Thymus (tissue), 11 donors: Measurements from ENCODE around the gene ABCD2. TPM values are rescaled to one million over a fixed set of nuclear protein-coding genes. Genes with fewer than 3 reads are reported as not detected.
"Not testable (repeated sequence)": the region's sequence is repeated elsewhere in the genome, so short reads cannot be mapped to it uniquely, and the experiment has no call there.

Experiments
- DNase-seq, 9 donors: peaks; one replicate each; pipeline ENCODE4 v3.0.0-alpha.2; 2013; ENCODE audit warnings: low spot score in 9 of 9, low read depth in 6 of 9, missing footprints in 1 of 9
- H3K27ac ChIP-seq, 2 donors: one replicate each; pipeline ENCODE4 v1.5.1; 2013; ENCODE audit warnings: control low read depth in 1 of 2, low read depth in 1 of 2, low read length in 1 of 2, mild to moderate bottlenecking in 1 of 2, moderate library complexity in 1 of 2
- H3K27me3 ChIP-seq, 2 donors: one replicate each; pipeline ENCODE4 v1.5.1; 2013; ENCODE audit warnings: low read length in 1 of 2; ENCODE audit not compliant: control insufficient read depth in 2 of 2, insufficient read depth in 1 of 2
- H3K36me3 ChIP-seq, 2 donors: one replicate each; pipeline ENCODE4 v1.5.1; 2013; ENCODE audit warnings: low read length in 1 of 2, mild to moderate bottlenecking in 1 of 2, moderate library complexity in 1 of 2; ENCODE audit not compliant: control insufficient read depth in 2 of 2, insufficient read depth in 2 of 2
- H3K4me1 ChIP-seq, 2 donors: one replicate each; pipeline ENCODE4 v1.5.1; 2013; ENCODE audit warnings: low read length in 2 of 2; ENCODE audit not compliant: control insufficient read depth in 2 of 2, insufficient read depth in 2 of 2
- H3K4me3 ChIP-seq, 2 donors: one replicate each; pipeline ENCODE4 v1.5.1; 2013; ENCODE audit warnings: low read length in 2 of 2, control low read depth in 1 of 2, mild to moderate bottlenecking in 1 of 2
- H3K9me3 ChIP-seq, 2 donors: one replicate each; pipeline ENCODE4 v1.5.1; 2013; ENCODE audit warnings: low read length in 1 of 2, mild to moderate bottlenecking in 1 of 2; ENCODE audit not compliant: control insufficient read depth in 2 of 2, insufficient read depth in 1 of 2
- WGBS: extraction: QIAGEN DNeasy Blood & Tissue Kit; methylation state at CpG from one replicate; pipeline ENCODE4 v1.1.7; 2013; 5-methylcytosine and 5-hydroxymethylcytosine counted together
- polyA plus RNA-seq: library from polyadenylated mRNA; stranded (reverse); fragments of 200-250 nt; gene quantifications from one replicate; pipeline ENCODE4 v1.2.3, GENCODE V29; 2013
- total RNA-seq: library from RNA; stranded (reverse); fragments of 120-200 nt; gene quantifications from one replicate; pipeline ENCODE4 v1.2.4, GENCODE V29; 2013
- donor health status: healthy.

Gene ABCD2
- total and polyA plus RNA-seq, 2 donors, result 0.71 to 0.84 TPM

GRCh38 chr12:39574785-39575497 lies 44.7 kb downstream of the ABCD2 start:
- Histone ChIP-seq H3K36me3 (no peaks in the 10 kb centered on the region), H3K4me3 (no peak overlapping the region), H3K9me3 (no peaks in the 10 kb centered on the region), H3K27ac (no peak overlapping the region), H3K4me1 (no peaks in the 10 kb centered on the region), H3K27me3 (no peaks in the 10 kb centered on the region)
- 86% methylated on average over 4 of the region's 4 CpGs for WGBS
- no peak for DNase-seq

DNA sequence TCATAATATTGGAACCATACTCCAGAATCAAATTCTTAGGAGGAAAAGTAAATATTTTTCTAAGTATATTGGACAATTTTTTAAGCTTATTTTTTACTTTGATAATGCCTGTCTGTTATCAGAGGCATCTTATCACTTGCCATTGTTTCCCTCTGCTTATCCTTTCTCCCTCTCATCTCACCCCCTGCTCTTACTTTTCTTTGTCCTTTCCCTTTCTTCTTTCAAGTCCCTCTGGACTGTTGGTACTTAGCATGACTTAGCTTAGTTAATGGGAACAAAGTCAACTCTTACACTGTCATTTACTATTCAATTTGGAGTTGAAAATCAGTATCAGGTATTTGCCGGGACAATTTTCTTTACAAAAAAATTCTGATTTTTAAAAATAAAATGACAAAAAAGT lies 45.2 kb downstream of the ABCD2 start:
- WGBS, result 90% methylated on average over 1 of the region's 1 CpG

GRCh38 chr12:39573971-39574370 lies 45.6 kb downstream of the ABCD2 start:
- H3K27me3 ChIP-seq, result no peaks in the 10 kb centered on the region
- H3K36me3 ChIP-seq, result no peaks in the 10 kb centered on the region
- no peaks in the 10 kb centered on the region for H3K9me3 ChIP-seq
- no peak overlapping the region for H3K4me3 ChIP-seq
- DNase-seq, result no peak
- no peaks in the 10 kb centered on the region for H3K4me1 ChIP-seq
- no peak overlapping the region for H3K27ac ChIP-seq
- 92% methylated on average over 2 of the region's 2 CpGs for whole genome bisulfite sequencing

More for the DNA sequence above, 45.2 kb downstream of the ABCD2 start:
- Histone ChIP-seq H3K36me3 (no peaks in the 10 kb centered on the region), H3K4me1 (no peaks in the 10 kb centered on the region), H3K27ac (no peak overlapping the region), H3K4me3 (no peak overlapping the region), H3K27me3 (no peaks in the 10 kb centered on the region), H3K9me3 (no peaks in the 10 kb centered on the region)
- no peak for DNase-seq

GRCh38 chr12:39572551-39572950 lies 47.1 kb downstream of the ABCD2 start:
- no peak for DNase-seq
- Histone ChIP-seq H3K4me3 (no peak overlapping the region), H3K27ac (no peak overlapping the region), H3K27me3 (no peaks in the 10 kb centered on the region), H3K9me3 (no peaks in the 10 kb centered on the region), H3K36me3 (no peaks in the 10 kb centered on the region), H3K4me1 (no peaks in the 10 kb centered on the region)

GRCh38 chr12:39571351-39571750 lies 48.3 kb downstream of the ABCD2 start:
- Histone ChIP-seq H3K9me3 (no peaks in the 10 kb centered on the region), H3K27ac (no peak overlapping the region), H3K36me3 (no peaks in the 10 kb centered on the region), H3K4me1 (no peaks in the 10 kb centered on the region), H3K27me3 (no peaks in the 10 kb centered on the region), H3K4me3 (no peak overlapping the region)
- no peak for DNase-seq
- 71% methylated on average over 4 of the region's 4 CpGs for WGBS

GRCh38 chr12:39553476-39553875 lies 66.1 kb downstream of the ABCD2 start:
- DNase-seq, result no peak
- peaks cover 0 to 6% of the 10 kb centered on the region in 2 donors for H3K9me3 ChIP-seq

GRCh38 chr12:39544211-39544610 lies 75.4 kb downstream of the ABCD2 start:
- not testable (repeated sequence) for H3K27me3 ChIP-seq, H3K4me1 ChIP-seq, H3K9me3 ChIP-seq, H3K27ac ChIP-seq, H3K4me3 ChIP-seq, DNase-seq, H3K36me3 ChIP-seq
- WGBS, result 69% methylated on average over 2 of the region's 2 CpGs

More at GRCh38 chr12:39553476-39553875, 66.1 kb downstream of the ABCD2 start:
- H3K36me3 ChIP-seq, result no peaks in the 10 kb centered on the region
- H3K27ac ChIP-seq, result no peak overlapping the region
- H3K27me3 ChIP-seq, result no peaks in the 10 kb centered on the region
- H3K4me1 ChIP-seq, result no peaks in the 10 kb centered on the region
- H3K4me3 ChIP-seq, result no peak overlapping the region

DNA sequence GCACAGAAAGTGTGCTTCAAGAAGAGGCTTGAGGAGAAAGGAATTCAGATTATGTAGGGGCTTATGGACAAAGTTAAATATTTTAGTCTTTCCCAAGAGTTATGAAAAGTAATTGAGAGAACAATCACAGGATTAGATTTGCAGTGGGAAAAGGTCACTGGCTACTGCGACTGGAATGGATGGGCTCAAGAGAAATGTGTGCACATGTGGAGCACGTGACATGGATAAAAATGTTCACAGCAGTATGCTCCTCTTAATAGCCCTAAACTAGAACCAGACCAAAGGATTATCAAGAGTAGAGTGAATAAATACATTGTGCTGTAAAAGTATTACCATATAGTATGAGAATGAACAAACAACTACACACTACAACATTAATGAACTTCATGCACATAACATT lies 78.1 kb downstream of the ABCD2 start:
- H3K4me1 ChIP-seq, result no peaks in the 10 kb centered on the region
- WGBS, result 92% methylated on average over 2 of the region's 2 CpGs
- H3K27me3 ChIP-seq, result no peaks in the 10 kb centered on the region
- no peaks in the 10 kb centered on the region for H3K36me3 ChIP-seq
- no peaks in the 10 kb centered on the region for H3K9me3 ChIP-seq
- H3K4me3 ChIP-seq, result no peak overlapping the region
- no peak for DNase-seq
- H3K27ac ChIP-seq, result no peak overlapping the region

GRCh38 chr12:39538679-39539104 lies 80.9 kb downstream of the ABCD2 start:
- Histone ChIP-seq H3K27me3 (no peaks in the 10 kb centered on the region), H3K36me3 (no peaks in the 10 kb centered on the region), H3K4me3 (no peak overlapping the region), H3K9me3 (no peaks in the 10 kb centered on the region), H3K4me1 (no peaks in the 10 kb centered on the region), H3K27ac (no peak overlapping the region)
- WGBS, result 94% methylated on average over 18 of the region's 18 CpGs
- no peak for DNase-seq
